Stimulated activated CD8-positive, alpha-beta memory T cell treated with anti-CD3 and anti-CD28 coated beads, Interleukin-4, amount 100 ng/mL, for 4 hours (primary cell): Measurements from ENCODE around the gene MSH2.
"Not testable (repeated sequence)": the region's sequence is repeated elsewhere in the genome, so short reads cannot be mapped to it uniquely, and the experiment has no call there.

Source experiments
- DNase-seq, 2 donors: peaks; one replicate each; pipeline ENCODE4 v3.0.0-alpha.2; 2020; ENCODE audit warnings: low read depth in 2 of 2, low spot score in 1 of 2

Gene MSH2

DNA sequence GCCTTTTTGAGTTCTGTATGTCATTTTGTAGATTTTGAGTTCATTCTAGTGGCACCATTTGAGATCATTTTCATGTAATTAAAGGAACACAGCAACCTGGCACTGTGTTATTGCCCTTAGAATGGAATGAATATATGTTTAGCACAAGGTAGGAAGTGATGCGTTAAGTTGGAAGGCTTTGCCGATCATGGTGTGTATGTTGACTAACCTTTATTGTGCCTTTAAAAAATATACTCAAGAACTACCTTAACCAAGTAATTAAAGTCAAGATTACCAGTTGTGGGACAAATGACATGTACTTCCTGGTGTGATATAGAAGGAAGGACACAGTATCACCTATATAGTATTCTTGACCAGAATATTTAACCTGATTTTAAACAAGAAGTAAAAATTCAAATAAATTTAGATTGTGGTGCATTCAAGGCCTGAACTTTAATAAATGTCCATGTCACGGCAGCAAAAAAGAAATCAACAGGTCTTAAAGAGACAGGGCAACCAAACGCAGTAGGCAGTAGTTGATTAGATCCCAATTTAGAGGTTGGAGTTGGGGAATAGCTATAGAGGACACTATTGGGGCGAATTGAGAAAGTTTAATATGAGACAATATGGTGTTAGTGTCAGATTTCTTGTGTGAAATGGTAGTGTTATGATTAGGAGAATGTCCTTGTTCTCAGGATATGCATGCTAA, 68.6 kb downstream of the MSH2 start:
- DNase-seq, result no peak

DNA sequence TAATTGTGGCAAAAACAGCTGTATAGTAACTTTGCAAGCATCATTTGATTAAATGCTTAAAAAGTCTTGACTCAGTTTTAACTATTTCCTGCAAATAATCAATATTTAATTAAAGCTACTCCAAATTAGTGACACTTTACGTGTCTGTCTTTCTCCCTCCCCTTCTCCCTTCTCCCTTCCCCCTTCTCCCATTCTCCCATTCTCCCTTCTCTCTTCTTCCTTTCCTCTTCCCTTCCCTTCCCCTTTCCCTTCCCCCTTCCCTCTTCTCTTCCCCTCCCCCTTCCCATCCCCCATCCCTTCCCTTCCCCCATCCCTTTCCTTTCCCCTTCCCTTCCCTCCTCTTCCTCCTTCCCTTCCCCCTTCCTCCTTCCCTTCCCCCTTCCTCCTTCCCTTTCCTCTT, 76.9 kb downstream of the MSH2 start:
- no peak for DNase-seq

DNA sequence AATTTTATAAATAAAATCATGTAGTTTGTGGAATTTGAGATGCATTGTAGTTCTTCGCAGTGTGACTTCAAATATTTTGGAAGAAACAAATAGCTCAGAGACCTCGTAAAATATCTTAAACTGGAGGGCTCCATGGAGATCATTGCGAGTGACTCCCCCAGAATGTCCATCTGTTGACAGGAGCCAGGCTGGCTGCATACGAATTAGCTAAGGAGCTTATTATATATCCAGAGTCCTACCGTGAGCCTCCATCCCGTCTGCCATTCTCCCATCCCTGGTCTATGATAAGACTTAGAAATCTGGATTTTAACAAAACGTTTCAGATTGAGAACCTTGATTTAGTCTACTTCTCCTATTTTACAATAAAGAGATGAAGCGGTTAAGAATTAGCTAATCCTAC, 80.2 kb downstream of the MSH2 start:
- DNase-seq, result no peak

DNA sequence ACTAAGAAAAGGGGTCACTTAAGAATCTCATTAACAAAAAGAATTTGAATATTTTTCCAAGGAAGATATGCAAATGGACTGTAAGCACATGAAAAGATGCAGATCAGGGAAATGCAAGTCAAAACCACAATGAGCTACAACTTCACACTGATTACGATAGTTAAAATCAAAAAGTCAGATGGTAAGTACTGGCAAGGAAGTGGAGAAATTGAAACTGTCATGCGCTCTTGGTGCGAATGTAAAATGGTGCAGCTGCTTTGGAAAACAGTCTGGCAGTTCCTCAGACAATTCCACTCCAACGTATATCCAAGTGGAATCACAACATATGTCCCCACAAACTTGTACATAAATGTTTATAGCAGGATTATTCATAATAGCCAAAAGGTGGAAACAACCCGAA, 81.4 kb downstream of the MSH2 start:
- DNase-seq, result no peak

DNA sequence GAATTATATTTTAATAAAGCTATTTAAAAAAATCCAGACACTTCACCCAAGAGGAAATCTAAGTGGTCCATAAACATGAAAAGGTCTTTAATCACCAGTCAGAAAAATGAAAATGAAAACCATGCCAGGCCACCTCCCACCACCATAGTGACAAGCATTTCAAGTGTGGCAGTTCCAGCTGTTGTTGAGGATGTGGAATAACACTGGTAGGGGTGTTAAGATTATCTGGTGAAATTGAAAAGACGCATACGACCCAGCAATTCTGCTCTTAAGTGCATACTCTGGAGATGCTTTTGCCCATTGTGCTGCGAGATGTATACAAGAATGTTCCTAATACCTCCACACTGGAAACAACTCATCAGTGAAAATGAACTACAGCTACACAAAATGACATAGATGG, 82.2 kb downstream of the MSH2 start:
- DNase-seq, result no peak

DNA sequence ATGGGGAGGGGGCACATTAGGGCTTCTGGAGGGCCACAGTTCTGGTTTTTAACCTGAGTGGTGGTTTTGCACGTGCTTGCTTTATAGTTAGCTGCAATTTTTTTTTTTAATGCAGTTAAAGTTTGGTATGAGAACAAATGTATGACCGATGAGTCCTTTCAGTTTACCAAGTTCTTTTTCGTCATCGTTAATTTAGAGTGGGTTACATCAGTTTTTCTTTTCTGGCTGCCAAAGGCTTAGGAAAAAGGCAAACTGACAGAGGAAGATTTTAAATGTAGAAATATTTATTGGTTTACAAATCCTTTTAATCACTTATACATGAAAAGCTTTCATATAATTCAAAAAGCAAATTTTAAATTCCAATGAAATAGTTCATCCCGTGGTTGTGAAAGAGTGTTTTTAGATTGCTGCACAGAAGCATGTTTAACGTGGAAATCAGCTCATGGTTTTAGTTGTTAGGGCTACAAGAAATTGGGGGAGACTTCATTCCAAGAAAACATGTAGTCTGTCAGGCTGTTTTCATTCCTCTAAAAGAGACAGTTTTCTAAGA, 82.9 kb downstream of the MSH2 start:
- DNase-seq, result no peak

DNA sequence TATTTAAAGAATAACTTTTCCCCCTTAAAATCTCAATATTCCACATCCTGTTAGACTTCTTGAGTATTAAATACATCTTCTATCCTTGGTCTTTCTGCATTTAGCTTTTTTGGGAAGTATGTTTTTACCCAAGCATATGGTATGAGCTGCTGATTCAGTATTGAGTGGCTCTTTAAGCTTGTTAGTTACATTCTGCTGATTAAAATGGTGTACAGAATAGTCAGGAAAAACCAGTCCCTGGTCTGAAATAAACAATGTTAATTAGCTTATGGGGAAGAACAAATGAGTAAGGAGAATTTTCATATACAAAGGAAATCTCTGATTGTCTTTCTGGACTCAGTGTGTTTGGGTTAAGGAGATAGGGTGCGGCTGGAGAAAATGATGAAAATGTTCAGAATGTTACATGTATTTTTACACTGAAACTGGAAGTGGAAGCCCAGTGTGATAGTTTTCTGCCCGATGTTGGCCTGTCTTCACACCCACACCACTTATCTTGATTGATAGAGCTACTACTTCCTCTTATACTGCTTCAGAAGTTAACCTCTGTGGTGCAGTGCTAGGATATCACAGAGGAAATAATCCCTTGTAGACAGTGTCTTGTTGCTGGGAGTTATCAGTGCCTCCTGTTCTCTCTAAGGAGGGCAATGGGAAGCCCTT, 84.0 kb downstream of the MSH2 start:
- no peak for DNase-seq

DNA sequence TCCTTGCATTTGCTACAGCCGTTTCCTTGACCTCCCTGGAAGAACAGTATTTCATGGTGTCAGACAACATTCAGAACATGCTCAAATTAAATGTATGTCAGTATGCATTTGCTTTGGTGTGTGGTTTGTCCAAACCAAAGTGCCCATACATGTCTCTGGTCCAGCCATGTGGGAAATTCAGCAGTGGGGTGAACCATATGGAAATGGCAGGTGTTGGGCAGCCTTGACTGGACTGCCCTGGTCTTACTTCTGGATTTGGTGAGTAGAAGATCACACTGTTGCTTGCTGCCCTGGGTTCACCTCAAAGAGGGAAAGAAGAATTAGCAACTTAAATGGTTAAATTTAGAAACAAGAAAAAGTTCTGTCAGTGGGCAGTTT, 84.5 kb downstream of the MSH2 start:
- no peak for DNase-seq

DNA sequence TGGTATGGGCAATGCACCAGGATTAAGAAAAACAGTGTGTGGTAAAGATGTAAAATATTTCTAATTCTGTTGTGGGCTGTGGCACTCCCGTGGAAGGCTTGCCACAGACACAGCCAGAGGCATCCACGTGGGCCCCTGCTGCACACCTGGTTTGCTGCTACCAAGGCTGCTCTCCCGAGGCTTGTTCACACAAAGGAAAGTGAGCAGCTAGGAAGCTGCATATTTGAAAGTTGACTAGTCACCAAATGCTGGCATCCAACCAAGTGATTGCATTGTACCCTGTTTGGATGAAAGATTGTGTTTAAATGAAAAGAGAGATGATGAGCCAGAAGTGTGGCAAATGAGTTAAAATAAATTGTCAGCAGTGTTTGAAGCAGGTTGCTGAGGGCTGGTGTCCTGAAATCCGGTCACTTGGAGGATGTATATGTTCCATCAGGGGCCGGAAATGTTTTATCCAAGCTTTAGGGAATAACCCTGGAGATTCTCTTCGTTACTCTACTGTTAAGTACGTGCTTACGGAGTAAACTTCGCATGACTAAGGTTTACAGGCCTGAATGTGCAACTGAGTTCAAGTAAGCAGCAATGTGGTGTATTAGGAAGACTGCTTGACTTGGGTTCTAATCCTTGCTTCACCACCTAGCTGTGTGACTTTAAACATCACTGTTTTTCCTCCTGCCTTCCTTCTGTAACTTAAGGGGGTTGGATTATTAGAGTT, 86.1 kb downstream of the MSH2 start:
- DNase-seq, result no peak

DNA sequence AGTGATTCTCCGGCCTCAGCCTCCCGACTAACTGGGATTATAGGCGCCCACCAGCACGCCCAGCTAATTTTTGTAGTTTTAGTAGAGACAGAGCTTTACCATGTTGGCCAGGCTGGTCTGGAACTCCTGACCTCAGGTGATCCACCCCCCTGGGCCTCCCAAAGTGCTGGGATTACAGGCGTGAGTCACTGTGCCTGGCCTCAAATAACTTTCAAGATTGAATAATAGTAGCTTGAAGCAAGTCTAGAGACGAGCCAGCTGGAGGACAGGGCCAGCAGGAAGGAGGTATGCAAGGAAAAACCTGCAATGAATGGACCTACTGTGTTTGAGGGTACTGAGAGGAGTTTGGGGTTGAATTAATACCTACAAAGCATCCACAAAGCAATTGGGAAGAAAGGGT, 87.5 kb downstream of the MSH2 start:
- DNase-seq, result no peak

DNA sequence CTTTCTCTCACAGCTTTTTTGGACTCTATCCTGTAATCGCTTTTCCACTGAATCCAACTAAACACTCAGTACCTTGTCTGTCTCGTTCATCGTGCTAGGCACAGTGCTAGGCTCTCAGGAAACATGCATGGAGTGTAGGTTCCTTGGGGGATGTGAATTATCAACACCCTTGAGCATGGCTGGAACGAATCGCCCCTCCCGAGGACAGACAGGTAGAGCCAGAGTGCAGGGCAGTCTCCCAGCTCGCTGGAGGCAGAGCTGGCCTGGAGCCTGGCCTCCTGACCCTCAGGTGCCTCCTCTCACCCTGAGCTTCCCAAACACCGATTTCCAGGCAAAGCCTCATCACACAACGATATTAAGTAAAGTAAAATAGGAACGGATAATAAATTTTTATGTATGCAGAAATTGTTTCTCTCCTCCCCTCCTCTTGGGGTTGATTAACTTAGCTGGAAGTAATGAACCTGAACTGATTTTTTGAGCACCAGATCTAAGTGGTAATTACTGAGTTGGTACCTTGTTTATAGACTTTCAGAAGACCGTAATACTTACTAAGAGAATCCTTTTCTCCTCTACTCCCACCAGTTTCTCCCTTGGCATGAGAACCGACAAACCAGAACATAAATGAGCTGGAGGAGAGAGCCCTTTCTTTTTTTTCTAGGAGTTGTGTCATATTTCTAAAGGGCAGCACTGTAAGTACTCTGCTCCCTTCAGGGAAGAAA, 90.5 kb downstream of the MSH2 start:
- no peak for DNase-seq

DNA sequence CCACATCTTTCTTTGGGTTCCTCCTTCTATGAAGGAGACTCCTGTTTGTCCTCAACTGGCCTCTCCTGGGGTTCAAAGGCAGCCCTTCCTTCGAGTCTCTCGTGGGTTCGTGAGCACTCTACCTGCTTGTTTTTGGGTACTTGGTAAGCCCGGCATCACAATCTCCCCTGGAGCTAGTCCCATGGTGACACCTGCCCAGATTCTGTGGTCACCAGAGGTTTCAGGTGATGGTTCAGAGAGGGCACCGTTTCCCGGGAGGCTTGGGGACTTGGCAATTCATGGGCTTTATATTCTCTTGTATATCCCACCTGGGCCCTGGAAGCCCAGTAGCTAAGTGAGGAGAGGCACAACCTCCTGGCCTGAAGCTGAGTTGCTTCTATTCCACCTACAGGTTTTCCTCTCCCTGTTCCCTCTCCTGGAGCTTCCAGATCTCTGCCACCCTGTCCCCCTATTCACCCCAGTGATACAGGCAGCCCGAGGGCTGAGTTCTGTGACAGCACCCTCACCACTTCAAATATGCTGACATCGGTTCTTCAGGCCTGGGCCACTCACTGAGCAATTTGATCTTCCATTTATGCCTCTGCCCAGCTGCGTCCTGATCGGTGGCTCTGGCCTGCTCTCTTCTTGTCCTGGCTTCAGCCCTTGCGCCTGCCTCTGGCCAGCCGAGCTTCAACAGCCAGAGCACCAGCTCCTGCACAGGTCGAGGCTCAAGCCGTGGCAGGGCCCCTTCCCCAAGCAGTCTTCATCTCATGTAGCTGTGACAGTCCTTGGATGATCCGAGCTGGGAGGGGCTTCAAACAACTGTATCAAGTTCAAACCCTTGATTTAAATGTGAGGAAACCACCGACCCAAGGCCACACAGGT, 91.5 kb downstream of the MSH2 start:
- DNase-seq, result no peak

DNA sequence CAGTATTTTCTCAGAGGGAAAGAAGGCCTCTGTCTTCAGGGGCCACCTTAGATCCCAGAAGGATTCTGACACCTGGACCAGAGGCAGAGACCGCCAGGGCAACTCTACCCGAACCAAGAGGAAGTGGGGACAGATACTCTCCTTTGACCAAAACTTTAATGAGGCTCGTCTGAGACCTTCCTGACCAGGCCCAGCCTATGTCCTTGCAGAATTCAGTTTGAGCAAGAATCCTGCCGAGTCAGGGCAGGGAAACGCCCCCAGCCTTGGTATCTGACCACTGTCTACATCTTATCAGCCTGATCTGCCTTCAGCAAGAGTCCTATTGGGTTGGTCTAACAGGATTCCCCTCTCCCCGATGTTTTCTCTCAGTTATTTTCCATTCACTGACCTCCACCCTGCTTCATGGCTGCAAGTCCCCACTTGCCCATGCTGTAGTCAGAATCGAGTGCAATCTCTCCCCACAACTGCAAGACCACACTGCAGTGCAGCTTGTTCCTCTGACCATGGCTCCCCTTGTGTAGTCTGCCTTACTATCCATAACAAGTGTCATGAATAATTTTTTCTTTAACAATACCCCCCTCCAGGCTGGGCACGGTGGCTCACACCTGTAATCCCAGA, 95.0 kb downstream of the MSH2 start:
- no peak for DNase-seq

DNA sequence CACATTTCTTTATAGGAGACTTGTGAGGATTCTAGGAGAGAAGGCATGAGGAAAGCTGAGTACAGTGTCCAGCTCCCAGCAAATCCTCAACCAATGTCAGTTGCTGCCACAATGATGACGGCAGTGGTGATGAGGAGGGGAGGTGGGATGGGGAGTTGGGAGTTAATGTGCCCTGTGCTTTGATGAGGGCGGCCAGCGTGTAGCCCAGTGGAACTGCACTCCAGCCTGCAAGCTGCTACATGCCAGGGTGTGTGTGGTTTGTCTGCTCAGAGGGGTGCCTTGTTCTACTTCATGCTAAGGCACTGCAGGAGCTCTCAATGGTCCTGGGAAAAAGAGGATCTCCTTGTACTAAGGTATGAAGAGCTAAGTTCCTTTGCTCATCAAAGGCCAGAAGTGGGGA, 96.1 kb downstream of the MSH2 start:
- no peak for DNase-seq

DNA sequence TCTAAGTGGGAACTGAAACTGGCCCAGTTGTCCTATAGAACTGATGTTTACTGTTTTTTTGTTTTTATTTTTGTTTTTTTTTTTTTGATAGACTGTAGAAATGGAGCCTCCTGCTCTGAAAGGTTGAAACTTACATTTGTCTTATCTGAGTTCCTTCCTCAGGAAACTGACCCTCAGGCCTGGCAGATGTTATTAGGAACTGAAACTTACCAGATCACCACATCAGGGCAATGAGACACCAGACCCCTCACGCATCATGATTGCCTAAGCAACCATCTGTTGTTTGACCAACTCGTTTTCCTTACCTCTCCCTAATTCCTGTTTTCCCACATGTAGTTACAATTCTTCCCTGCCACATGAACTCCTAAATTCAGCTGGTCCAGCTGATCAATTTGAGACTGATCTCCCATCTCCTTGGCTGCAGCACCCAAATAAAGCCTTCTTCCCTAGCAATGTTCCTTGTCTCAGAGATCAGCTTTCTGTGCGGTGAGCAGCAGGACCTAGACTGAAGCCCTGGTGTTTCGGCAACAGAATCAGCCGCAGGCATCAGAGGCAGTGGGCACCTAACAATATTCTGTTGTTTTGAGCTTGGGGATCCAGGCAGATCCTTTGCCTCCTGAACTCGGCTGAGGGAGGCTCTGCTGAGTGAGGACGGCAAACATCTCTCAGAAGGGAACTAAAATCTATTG, 96.8 kb downstream of the MSH2 start:
- DNase-seq, result no peak

DNA sequence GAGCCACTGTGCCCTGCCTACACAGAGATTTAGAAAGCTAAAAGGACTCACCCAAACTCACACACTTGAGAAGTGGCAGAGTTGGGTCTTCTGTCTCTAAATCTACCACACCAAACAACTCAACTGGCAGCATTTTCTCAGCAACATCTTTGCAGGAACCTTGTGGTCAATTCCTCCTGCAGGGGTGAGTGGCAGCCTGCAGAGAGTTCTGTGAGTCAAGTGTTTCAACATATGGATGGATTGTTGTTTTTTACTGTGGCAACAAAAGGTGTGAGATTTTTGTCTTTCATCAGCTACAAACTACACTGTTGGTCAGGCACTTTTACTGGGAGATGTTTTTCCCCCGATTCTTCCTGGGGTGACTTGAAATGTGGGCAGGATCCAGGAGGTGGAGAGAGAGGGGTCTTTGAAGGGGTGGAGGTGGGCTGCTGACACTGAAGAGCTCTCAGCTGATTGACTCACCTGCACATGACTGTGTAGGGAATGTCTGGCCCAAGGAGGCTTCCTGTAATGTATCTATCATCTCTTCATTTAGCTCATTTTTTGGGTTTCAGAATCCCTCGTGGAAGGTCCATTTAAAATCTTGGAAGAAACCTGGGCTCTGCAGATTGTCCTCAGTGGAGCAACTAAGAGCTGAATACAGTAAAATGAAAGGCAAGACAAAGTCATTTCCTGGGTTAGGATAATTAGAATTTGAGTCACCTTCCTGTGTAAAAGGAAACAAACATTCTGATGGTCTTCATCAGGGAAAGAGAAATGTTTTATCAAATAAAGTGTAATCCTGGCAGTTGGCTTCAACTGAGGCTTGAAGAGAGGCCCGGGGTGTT, 98.6 kb downstream of the MSH2 start:
- no peak for DNase-seq

DNA sequence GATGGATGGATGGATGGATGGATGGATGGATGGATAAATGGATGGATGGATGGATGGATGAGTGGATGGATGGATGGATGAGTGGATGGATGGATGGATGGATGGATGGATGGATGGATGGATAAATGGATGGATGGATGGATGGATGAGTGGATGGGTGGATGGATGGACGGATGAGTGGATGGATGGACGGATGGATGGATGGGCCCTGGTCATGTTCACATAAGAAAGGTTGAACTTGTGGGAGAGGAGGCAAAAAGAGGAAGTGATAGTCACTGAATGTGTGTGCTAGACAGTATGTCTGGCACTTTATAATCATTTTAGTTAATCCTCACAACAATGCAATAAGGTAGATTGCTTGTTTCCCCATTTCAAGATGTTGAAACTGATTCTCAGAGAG, 99.5 kb downstream of the MSH2 start:
- not testable (repeated sequence) for DNase-seq

DNA sequence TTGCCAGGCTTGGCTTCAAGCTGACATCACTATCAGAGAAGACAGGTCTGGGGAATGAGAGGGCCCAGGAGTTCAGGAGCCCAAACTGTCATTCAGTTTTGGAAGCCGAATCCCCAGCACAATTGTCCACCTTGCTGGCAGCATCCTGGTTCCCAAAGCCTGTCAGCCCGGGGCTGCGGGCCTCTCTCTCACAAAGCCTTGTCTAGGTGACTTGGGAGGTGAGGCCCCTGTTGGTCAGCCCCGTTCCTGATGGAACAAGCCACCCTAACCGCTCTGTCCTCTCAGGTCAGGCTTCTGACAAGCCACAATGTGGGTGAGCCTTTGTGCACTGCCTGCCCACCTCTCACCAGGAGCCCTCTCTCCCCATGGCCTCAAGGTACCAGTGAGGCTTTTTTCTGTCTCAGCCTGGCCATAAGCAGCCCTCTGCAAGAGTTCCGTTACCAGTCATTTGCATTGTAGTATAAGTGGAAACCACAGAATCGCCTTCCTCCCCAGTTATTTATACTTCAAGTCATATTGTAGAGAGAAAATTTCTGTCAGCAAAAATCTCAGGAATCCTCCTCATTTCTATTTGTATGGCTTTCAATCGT, 100.6 kb downstream of the MSH2 start:
- no peak for DNase-seq
